Measurements from ENCODE around the gene NIFK.
"Not testable (repeated sequence)": the region's sequence is repeated elsewhere in the genome, so short reads cannot be mapped to it uniquely, and the experiment has no call there.

The NIFK gene

GRCh38 chr2:121690572-121690971 lies 46.1 kb downstream of the NIFK start:
- not testable (repeated sequence) for DNase-seq

GRCh38 chr2:121690095-121690494 lies 46.6 kb downstream of the NIFK start:
- DNase-seq = no peak

GRCh38 chr2:121689356-121689755 lies 47.3 kb downstream of the NIFK start:
- no peak for DNase-seq

GRCh38 chr2:121688820-121689219 lies 47.9 kb downstream of the NIFK start:
- DNase-seq = no peak

GRCh38 chr2:121686902-121687301 lies 49.8 kb downstream of the NIFK start:
- no peak for DNase-seq

- DNase-seq = no peak
These were observed 50.5 kb downstream of the NIFK start for GRCh38 chr2:121686218-121686617.

GRCh38 chr2:121682396-121683298 lies 54.0 kb downstream of the NIFK start:
- DNase-seq = no peak

GRCh38 chr2:121677855-121678254 lies 58.8 kb downstream of the NIFK start:
- no peak for DNase-seq

All from CD4-positive, alpha-beta T cell treated with Interleukin-15 for 1 hour (primary cell).